Activated CD8-positive, alpha-beta T cell treated with anti-CD3 and anti-CD28 coated beads, Interleukin-2, amount 10 ng/mL, durations not matched to agents 7 days and 5 days (primary cell): ENCODE data around the gene SARM1. TPM values are rescaled to one million over a fixed set of nuclear protein-coding genes. Genes with fewer than 3 reads are reported as not detected.

Source experiments
- ATAC-seq: fragments of 150-1000 bp; cut with Tn5 transposase; one replicate; pipeline ENCODE4 v1.10.0; 2021; ENCODE audit warnings: moderate library complexity
- CTCF ChIA-PET: fragments of 350-600 bp; sonication (Branson Sonifier 250); formaldehyde crosslinking; loops from one replicate; lab custom pipeline; 2021; ENCODE audit warnings: antibody characterized with exemption; lab: Charles Lee
- POLR2A ChIA-PET: fragments of 350-600 bp; sonication (Branson Sonifier 250); formaldehyde crosslinking; loops from one replicate; lab custom pipeline; 2021; ENCODE audit warnings: antibody characterized with exemption; lab: Charles Lee
- DNase-seq: peaks from one replicate; pipeline ENCODE4 v3.0.0-alpha.2; 2020
- H3K27ac Mint-ChIP-seq: one replicate; pipeline ENCODE4 v1.8.0; 2021; ENCODE audit warnings: mild to moderate bottlenecking, mixed read lengths
- H3K27me3 Mint-ChIP-seq: one replicate; pipeline ENCODE4 v1.8.0; 2021; ENCODE audit warnings: low read depth, mixed read lengths
- H3K36me3 Mint-ChIP-seq: one replicate; pipeline ENCODE4 v1.8.0; 2021; ENCODE audit warnings: low read depth, mixed read lengths
- H3K4me1 Mint-ChIP-seq: one replicate; pipeline ENCODE4 v1.8.0; 2021; ENCODE audit warnings: low read depth, mixed read lengths
- H3K4me3 Mint-ChIP-seq: one replicate; pipeline ENCODE4 v1.8.0; 2021; ENCODE audit warnings: mild to moderate bottlenecking, mixed read lengths
- H3K9me3 Mint-ChIP-seq: one replicate; pipeline ENCODE4 v1.8.0; 2022; ENCODE audit warnings: mixed read lengths; ENCODE audit not compliant: insufficient read depth
- total RNA-seq, 2 experiments: library from RNA; stranded (reverse); gene quantifications; one replicate each; pipeline ENCODE4 v1.2.3, GENCODE V29; 2021

SARM1 gene
- total RNA-seq, 2 experiments from 2014 or later: 16.2 to 20.0 TPM

- H3K36me3 Mint-ChIP-seq: no peaks in the 10 kb centered on the region
- H3K27me3 Mint-ChIP-seq: peaks cover 15% of the 10 kb centered on the region
- H3K27ac Mint-ChIP-seq: peak within 1 kb of the TSS; percentile 45
- peaks cover 13% of the 10 kb centered on the region for H3K4me1 Mint-ChIP-seq
- ATAC-seq: peak; percentile 84
- H3K4me3 Mint-ChIP-seq: peak within 1 kb of the TSS; percentile 72
- ChIA-PET CTCF (interaction anchor here (3.6 kb wide), 1 partner anchor 11 kb away, joined by 19 read pairs; no protein-coding TSS in a partner anchor), POLR2A (interaction anchor here (1.2 to 1.5 kb wide), 3 partner anchors 21 to 70 kb away, joined by 4 to 7 read pairs (median 6); partner anchors contain the start of genes IFT20, POLDIP2 and TNFAIP1)
- DNase-seq: peak; percentile 60
- H3K9me3 Mint-ChIP-seq: no peaks in the 10 kb centered on the region
Observed at GRCh38 chr17:28405632-28406472, 34.4 kb downstream of the SARM1 start, which contains the start of gene SLC46A1. TSS of gene SLC46A1 (minus strand) at chr17:28406212. CDS start at chr17:28406114, 98 bp downstream.

GRCh38 chr17:28406473-28406814 lies 35.0 kb downstream of the SARM1 start:
- Mint-ChIP-seq H3K4me1 (peaks cover 13% of the 10 kb centered on the region), H3K27me3 (peaks cover 19% of the 10 kb centered on the region), H3K36me3 (no peaks in the 10 kb centered on the region), H3K9me3 (no peaks in the 10 kb centered on the region), H3K4me3 (peak overlapping the region; percentile 70), H3K27ac (peak overlapping the region; percentile 45)
- ATAC-seq (no peak), DNase-seq (no peak)
- ChIA-PET CTCF (interaction anchor here (2.8 to 3.6 kb wide), 2 partner anchors 10 kb away, joined by 19 to 24 read pairs; no protein-coding TSS in a partner anchor), POLR2A (no interaction called here)

- no peak for DNase-seq
- Mint-ChIP-seq H3K9me3 (no peaks in the 10 kb centered on the region), H3K36me3 (no peaks in the 10 kb centered on the region), H3K27ac (no peak overlapping the region), H3K4me1 (peaks cover 8% of the 10 kb centered on the region), H3K4me3 (no peak overlapping the region), H3K27me3 (peaks cover 23% of the 10 kb centered on the region)
- ATAC-seq: no peak
- CTCF ChIA-PET: interaction anchor here (2.8 kb wide), 1 partner anchor 10 kb away, joined by 24 read pairs; no protein-coding TSS in a partner anchor
- POLR2A ChIA-PET: interaction anchor here (0.7 kb wide), 1 partner anchor 287 kb away, joined by 3 read pairs; no protein-coding TSS in a partner anchor
Observed at GRCh38 chr17:28407130-28407973, 35.9 kb downstream of the SARM1 start.

GRCh38 chr17:28407974-28408306 lies 36.4 kb downstream of the SARM1 start:
- H3K27me3 Mint-ChIP-seq: peaks cover 23% of the 10 kb centered on the region
- peaks cover 8% of the 10 kb centered on the region for H3K4me1 Mint-ChIP-seq
- CTCF ChIA-PET: interaction anchor here (2.8 kb wide), 1 partner anchor 9 kb away, joined by 24 read pairs; no protein-coding TSS in a partner anchor

GRCh38 chr17:28412099-28412498 lies 40.6 kb downstream of the SARM1 start:
- ChIA-PET POLR2A (no interaction called here), CTCF (no interaction called here)
- DNase-seq (no peak), ATAC-seq (no peak)
- Mint-ChIP-seq H3K4me3 (no peak overlapping the region), H3K36me3 (no peaks in the 10 kb centered on the region), H3K4me1 (peaks cover 2% of the 10 kb centered on the region), H3K27ac (no peak overlapping the region), H3K27me3 (peaks cover 26% of the 10 kb centered on the region), H3K9me3 (no peaks in the 10 kb centered on the region)

More at GRCh38 chr17:28407974-28408306, 36.4 kb downstream of the SARM1 start:
- no peak for ATAC-seq
- no peak overlapping the region for H3K27ac Mint-ChIP-seq
- no peak overlapping the region for H3K4me3 Mint-ChIP-seq
- DNase-seq: no peak
- no peaks in the 10 kb centered on the region for H3K36me3 Mint-ChIP-seq
- POLR2A ChIA-PET: no interaction called here
- H3K9me3 Mint-ChIP-seq: no peaks in the 10 kb centered on the region

- peaks cover 2% of the 10 kb centered on the region for H3K4me1 Mint-ChIP-seq
- H3K4me3 Mint-ChIP-seq: no peak overlapping the region
- H3K36me3 Mint-ChIP-seq: no peaks in the 10 kb centered on the region
- no peak overlapping the region for H3K27ac Mint-ChIP-seq
- CTCF ChIA-PET: no interaction called here
- H3K27me3 Mint-ChIP-seq: peaks cover 19% of the 10 kb centered on the region
- no peak for DNase-seq
- no peaks in the 10 kb centered on the region for H3K9me3 Mint-ChIP-seq
- POLR2A ChIA-PET: no interaction called here
- no peak for ATAC-seq
Observed at GRCh38 chr17:28413804-28414203, 42.3 kb downstream of the SARM1 start.

- POLR2A ChIA-PET: no interaction called here
- ATAC-seq: no peak
Observed at GRCh38 chr17:28415886-28416285, 44.4 kb downstream of the SARM1 start.

GRCh38 chr17:28416703-28417311 lies 45.3 kb downstream of the SARM1 start:
- Mint-ChIP-seq H3K4me3 (no peak overlapping the region), H3K27ac (no peak overlapping the region), H3K36me3 (no peaks in the 10 kb centered on the region), H3K9me3 (no peaks in the 10 kb centered on the region), H3K4me1 (peaks cover 2% of the 10 kb centered on the region), H3K27me3 (peaks cover 7% of the 10 kb centered on the region)
- ATAC-seq (peak; percentile 96), DNase-seq (peak; percentile 70)
- POLR2A ChIA-PET: no interaction called here
- CTCF ChIA-PET: interaction anchor here (0.6 to 2.6 kb wide), 35 partner anchors 8 to 803 kb away, joined by 3 to 24 read pairs (median 3); partner anchors contain the start of genes IFT20, LYRM9, POLDIP2 and SLC46A1

More at GRCh38 chr17:28415886-28416285, 44.4 kb downstream of the SARM1 start:
- H3K27ac Mint-ChIP-seq: no peak overlapping the region
- no peak for DNase-seq
- H3K4me1 Mint-ChIP-seq: peaks cover 2% of the 10 kb centered on the region
- H3K27me3 Mint-ChIP-seq: peaks cover 11% of the 10 kb centered on the region
- no peaks in the 10 kb centered on the region for H3K36me3 Mint-ChIP-seq
- H3K9me3 Mint-ChIP-seq: no peaks in the 10 kb centered on the region
- no peak overlapping the region for H3K4me3 Mint-ChIP-seq
- CTCF ChIA-PET: interaction anchor here (1.0 to 2.6 kb wide), 14 partner anchors 8 to 68 kb away, joined by 3 to 24 read pairs (median 5); partner anchors contain the start of genes POLDIP2 and SLC46A1

- Mint-ChIP-seq H3K4me3 (no peak overlapping the region), H3K27ac (no peak overlapping the region), H3K36me3 (no peaks in the 10 kb centered on the region), H3K27me3 (peaks cover 2% of the 10 kb centered on the region), H3K4me1 (no peaks in the 10 kb centered on the region), H3K9me3 (no peaks in the 10 kb centered on the region)
- CTCF ChIA-PET: interaction anchor here (0.5 kb wide), 1 partner anchor 23 kb away, joined by 3 read pairs; no protein-coding TSS in a partner anchor
- DNase-seq: no peak
- POLR2A ChIA-PET: interaction anchor here (1.0 kb wide), 1 partner anchor 28 kb away, joined by 3 read pairs; no protein-coding TSS in a partner anchor
- ATAC-seq: no peak
Observed at GRCh38 chr17:28421787-28422305, 50.4 kb downstream of the SARM1 start.

- H3K27me3 Mint-ChIP-seq: peaks cover 2% of the 10 kb centered on the region
- ChIA-PET CTCF (interaction anchor here (1.0 kb wide), 1 partner anchor 9 kb away, joined by 5 read pairs; no protein-coding TSS in a partner anchor), POLR2A (no interaction called here)
- H3K9me3 Mint-ChIP-seq: no peaks in the 10 kb centered on the region
- ATAC-seq: no peak
- no peak overlapping the region for H3K27ac Mint-ChIP-seq
- no peaks in the 10 kb centered on the region for H3K4me1 Mint-ChIP-seq
- no peaks in the 10 kb centered on the region for H3K36me3 Mint-ChIP-seq
- no peak for DNase-seq
- H3K4me3 Mint-ChIP-seq: no peak overlapping the region
Observed at GRCh38 chr17:28425206-28425605, 53.7 kb downstream of the SARM1 start.
